ENCODE results near the gene CCDC57.

DNA sequence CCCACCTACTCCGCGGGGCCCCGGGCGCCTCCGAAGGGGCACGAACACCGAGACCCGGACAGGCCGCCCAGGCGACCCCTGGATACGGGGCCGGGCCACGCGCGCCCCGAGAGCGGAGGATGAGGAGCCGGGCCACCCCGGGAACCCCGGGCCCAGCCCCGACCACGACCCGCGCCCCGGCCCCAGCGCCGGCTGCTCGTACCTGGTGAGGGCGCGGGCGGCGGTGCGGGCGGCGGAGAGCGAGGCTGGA lies 114.8 kb downstream of the CCDC57 start:
- TF ChIP-seq POLR2A (IDR thresholded peaks at IDR 0.05) (no peak), EP300 (IDR thresholded peaks at IDR 0.05) (no peak), POLR2AphosphoS5 (IDR thresholded peaks at IDR 0.05) (no peak)
- TF ChIP-seq, protein P1, sequence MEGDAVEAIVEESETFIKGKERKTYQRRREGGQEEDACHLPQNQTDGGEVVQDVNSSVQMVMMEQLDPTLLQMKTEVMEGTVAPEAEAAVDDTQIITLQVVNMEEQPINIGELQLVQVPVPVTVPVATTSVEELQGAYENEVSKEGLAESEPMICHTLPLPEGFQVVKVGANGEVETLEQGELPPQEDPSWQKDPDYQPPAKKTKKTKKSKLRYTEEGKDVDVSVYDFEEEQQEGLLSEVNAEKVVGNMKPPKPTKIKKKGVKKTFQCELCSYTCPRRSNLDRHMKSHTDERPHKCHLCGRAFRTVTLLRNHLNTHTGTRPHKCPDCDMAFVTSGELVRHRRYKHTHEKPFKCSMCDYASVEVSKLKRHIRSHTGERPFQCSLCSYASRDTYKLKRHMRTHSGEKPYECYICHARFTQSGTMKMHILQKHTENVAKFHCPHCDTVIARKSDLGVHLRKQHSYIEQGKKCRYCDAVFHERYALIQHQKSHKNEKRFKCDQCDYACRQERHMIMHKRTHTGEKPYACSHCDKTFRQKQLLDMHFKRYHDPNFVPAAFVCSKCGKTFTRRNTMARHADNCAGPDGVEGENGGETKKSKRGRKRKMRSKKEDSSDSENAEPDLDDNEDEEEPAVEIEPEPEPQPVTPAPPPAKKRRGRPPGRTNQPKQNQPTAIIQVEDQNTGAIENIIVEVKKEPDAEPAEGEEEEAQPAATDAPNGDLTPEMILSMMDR (IDR thresholded peaks at IDR 0.05): no peak

Measured in stomach (tissue), 4 donors.